NCI-H146 treated with DMSO at 0.1 percent for 48 hours (cell line): Measurements from ENCODE around the gene LOXL3.
"Not testable (repeated sequence)": the region's sequence is repeated elsewhere in the genome, so short reads cannot be mapped to it uniquely, and the experiment has no call there.

Experiments used
- DNase-seq: peaks from one replicate; lab custom pipeline; 2025; ENCODE audit not compliant: unreplicated experiment; lab: John Stamatoyannopoulos, UW

Gene LOXL3

GRCh38 chr2:74493546-74493945 lies 60.2 kb downstream of the LOXL3 start:
- DNase-seq, result no peak

- no peak for DNase-seq
Measured at GRCh38 chr2:74491648-74492544, 61.8 kb downstream of the LOXL3 start.

GRCh38 chr2:74489906-74490305 lies 63.8 kb downstream of the LOXL3 start:
- DNase-seq, result no peak

GRCh38 chr2:74488643-74489481 lies 64.9 kb downstream of the LOXL3 start:
- DNase-seq, result no peak

GRCh38 chr2:74486141-74486540 lies 67.6 kb downstream of the LOXL3 start:
- DNase-seq, result no peak

DNA sequence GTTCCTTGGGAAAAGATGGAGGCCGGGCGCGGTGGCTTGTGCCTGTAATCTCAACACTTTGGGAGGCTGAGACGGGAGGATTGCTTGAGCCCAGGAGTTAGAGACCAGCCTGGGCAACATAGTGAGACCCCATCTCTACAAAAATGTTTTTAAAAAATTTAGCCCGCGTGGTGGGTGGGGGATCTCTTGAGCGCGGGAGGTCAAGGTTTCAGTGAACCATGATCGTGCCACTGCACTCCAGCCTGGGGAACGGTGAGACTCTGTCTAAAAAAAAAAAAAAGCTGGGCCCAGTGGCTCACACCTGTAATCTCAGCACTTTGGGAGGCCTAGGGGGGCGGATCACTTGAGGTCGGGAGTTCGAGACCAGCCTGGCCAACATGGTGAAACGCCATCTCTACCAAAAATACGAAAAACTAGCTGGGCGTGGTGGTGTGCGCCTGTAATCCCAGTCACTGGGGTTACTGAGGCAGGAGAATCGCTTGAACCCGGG lies 70.0 kb downstream of the LOXL3 start:
- not testable (repeated sequence) for DNase-seq

GRCh38 chr2:74482801-74483674 lies 70.7 kb downstream of the LOXL3 start, which contains the start of the genes CCDC142 and TTC31:
TSS of gene CCDC142 (minus strand) at chr2:74482998. CDS start at chr2:74482837, 161 bp downstream.
TSS of gene TTC31 (plus strand) at chr2:74483081. CDS start at chr2:74483096, 15 bp downstream.
- DNase-seq, result peak; percentile 94
